Activated naive CD4-positive, alpha-beta T cell treated with anti-CD3 and anti-CD28 coated beads, Interleukin-2, amount 50 U/mL, for 24 hours (primary cell): Measurements from ENCODE around the gene TNFRSF8.
"Not testable (repeated sequence)": the region's sequence is repeated elsewhere in the genome, so short reads cannot be mapped to it uniquely, and the experiment has no call there.

Experiments used
- H3K27ac Mint-ChIP-seq: one replicate; pipeline ENCODE4 v1.8.0; 2021; ENCODE audit warnings: mild to moderate bottlenecking, mixed read lengths
- H3K27me3 Mint-ChIP-seq: one replicate; pipeline ENCODE4 v1.8.0; 2021; ENCODE audit warnings: mixed read lengths
- H3K36me3 Mint-ChIP-seq: one replicate; pipeline ENCODE4 v1.8.0; 2021; ENCODE audit warnings: mixed read lengths
- H3K4me1 Mint-ChIP-seq: one replicate; pipeline ENCODE4 v1.8.0; 2021; ENCODE audit warnings: mixed read lengths
- H3K4me3 Mint-ChIP-seq: one replicate; pipeline ENCODE4 v1.8.0; 2021; ENCODE audit warnings: mild to moderate bottlenecking, mixed read lengths
- H3K9me3 Mint-ChIP-seq: one replicate; pipeline ENCODE4 v1.8.0; 2021; ENCODE audit warnings: mixed read lengths

Gene TNFRSF8

GRCh38 chr1:12033441-12033840 lies 29.7 kb upstream of the TNFRSF8 start:
- H3K27ac Mint-ChIP-seq, H3K36me3 Mint-ChIP-seq, H3K9me3 Mint-ChIP-seq, H3K27me3 Mint-ChIP-seq, H3K4me1 Mint-ChIP-seq, H3K4me3 Mint-ChIP-seq: not testable (repeated sequence)

GRCh38 chr1:12034381-12034801 lies 28.7 kb upstream of the TNFRSF8 start:
- no peaks in the 10 kb centered on the region for H3K27me3 Mint-ChIP-seq
- no peak overlapping the region for H3K27ac Mint-ChIP-seq
- H3K4me1 Mint-ChIP-seq: no peaks in the 10 kb centered on the region
- no peaks in the 10 kb centered on the region for H3K9me3 Mint-ChIP-seq
- H3K36me3 Mint-ChIP-seq: no peaks in the 10 kb centered on the region
- no peak overlapping the region for H3K4me3 Mint-ChIP-seq

- Mint-ChIP-seq H3K27me3 (no peaks in the 10 kb centered on the region), H3K4me1 (no peaks in the 10 kb centered on the region), H3K27ac (no peak overlapping the region), H3K4me3 (no peak overlapping the region), H3K9me3 (no peaks in the 10 kb centered on the region), H3K36me3 (no peaks in the 10 kb centered on the region)
Measured at GRCh38 chr1:12035312-12035711, 27.8 kb upstream of the TNFRSF8 start.

- no peaks in the 10 kb centered on the region for H3K27me3 Mint-ChIP-seq
- H3K36me3 Mint-ChIP-seq: no peaks in the 10 kb centered on the region
- H3K4me3 Mint-ChIP-seq: no peak overlapping the region
- H3K4me1 Mint-ChIP-seq: no peaks in the 10 kb centered on the region
- no peak overlapping the region for H3K27ac Mint-ChIP-seq
- no peaks in the 10 kb centered on the region for H3K9me3 Mint-ChIP-seq
Measured at GRCh38 chr1:12037486-12038355, 25.4 kb upstream of the TNFRSF8 start.

GRCh38 chr1:12038356-12039163 lies 24.5 kb upstream of the TNFRSF8 start:
- H3K4me1 Mint-ChIP-seq: no peaks in the 10 kb centered on the region
- H3K36me3 Mint-ChIP-seq: no peaks in the 10 kb centered on the region
- H3K4me3 Mint-ChIP-seq: no peak overlapping the region
- no peaks in the 10 kb centered on the region for H3K9me3 Mint-ChIP-seq
- no peak overlapping the region for H3K27ac Mint-ChIP-seq
- no peaks in the 10 kb centered on the region for H3K27me3 Mint-ChIP-seq

GRCh38 chr1:12039164-12039525 lies 24.0 kb upstream of the TNFRSF8 start:
- Mint-ChIP-seq H3K27ac (no peak overlapping the region), H3K4me3 (no peak overlapping the region), H3K27me3 (no peaks in the 10 kb centered on the region), H3K4me1 (no peaks in the 10 kb centered on the region), H3K36me3 (no peaks in the 10 kb centered on the region), H3K9me3 (no peaks in the 10 kb centered on the region)

GRCh38 chr1:12039824-12040456 lies 23.2 kb upstream of the TNFRSF8 start:
- H3K4me3 Mint-ChIP-seq, H3K9me3 Mint-ChIP-seq, H3K36me3 Mint-ChIP-seq, H3K27me3 Mint-ChIP-seq, H3K4me1 Mint-ChIP-seq, H3K27ac Mint-ChIP-seq: not testable (repeated sequence)

DNA sequence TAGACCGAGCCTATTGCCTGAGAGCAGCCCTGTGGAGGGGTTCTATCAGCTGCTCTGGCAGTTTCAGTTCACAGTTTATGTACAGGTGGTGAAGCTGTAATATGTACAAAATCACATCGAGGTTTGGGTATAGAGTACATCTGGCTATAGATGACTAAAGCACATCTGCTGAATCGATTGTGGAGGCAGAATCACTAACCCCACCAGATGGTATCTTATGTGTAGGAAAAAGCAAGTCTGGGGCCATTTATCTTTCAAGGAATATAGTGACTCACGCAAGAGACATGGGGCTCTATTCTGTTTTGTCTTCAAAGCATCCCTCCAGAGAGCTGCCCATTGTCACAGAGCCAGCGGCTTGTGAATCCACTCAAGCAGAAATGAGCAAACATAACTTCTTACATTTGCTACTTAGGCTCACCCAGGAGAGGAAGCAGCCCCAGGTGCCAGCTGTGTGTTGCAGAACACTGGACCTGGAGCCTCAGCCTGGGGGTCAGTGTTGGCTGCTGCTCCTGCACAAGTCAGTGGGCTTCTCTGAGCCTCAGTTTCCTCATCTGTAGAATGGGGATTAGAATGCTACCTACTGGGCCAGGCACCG lies 22.5 kb upstream of the TNFRSF8 start:
- H3K4me3 Mint-ChIP-seq: no peak overlapping the region
- H3K9me3 Mint-ChIP-seq: no peaks in the 10 kb centered on the region
- H3K4me1 Mint-ChIP-seq: no peaks in the 10 kb centered on the region
- no peak overlapping the region for H3K27ac Mint-ChIP-seq
- H3K27me3 Mint-ChIP-seq: no peaks in the 10 kb centered on the region
- H3K36me3 Mint-ChIP-seq: no peaks in the 10 kb centered on the region

- H3K4me1 Mint-ChIP-seq, H3K27me3 Mint-ChIP-seq, H3K9me3 Mint-ChIP-seq, H3K36me3 Mint-ChIP-seq: not testable (repeated sequence)
- Mint-ChIP-seq H3K27ac (peak overlapping the region; percentile 59), H3K4me3 (peak overlapping the region; percentile 3)
Measured at GRCh38 chr1:12044187-12044877, 18.8 kb upstream of the TNFRSF8 start.

- no peaks in the 10 kb centered on the region for H3K4me1 Mint-ChIP-seq
- no peaks in the 10 kb centered on the region for H3K9me3 Mint-ChIP-seq
- no peaks in the 10 kb centered on the region for H3K36me3 Mint-ChIP-seq
- no peak overlapping the region for H3K4me3 Mint-ChIP-seq
- H3K27me3 Mint-ChIP-seq: no peaks in the 10 kb centered on the region
- no peak overlapping the region for H3K27ac Mint-ChIP-seq
Measured at GRCh38 chr1:12046749-12047119, 16.4 kb upstream of the TNFRSF8 start.

- Mint-ChIP-seq H3K27ac (no peak overlapping the region), H3K4me3 (no peak overlapping the region), H3K4me1 (no peaks in the 10 kb centered on the region), H3K9me3 (no peaks in the 10 kb centered on the region), H3K36me3 (no peaks in the 10 kb centered on the region), H3K27me3 (no peaks in the 10 kb centered on the region)
Measured at GRCh38 chr1:12047120-12047876, 15.8 kb upstream of the TNFRSF8 start.

DNA sequence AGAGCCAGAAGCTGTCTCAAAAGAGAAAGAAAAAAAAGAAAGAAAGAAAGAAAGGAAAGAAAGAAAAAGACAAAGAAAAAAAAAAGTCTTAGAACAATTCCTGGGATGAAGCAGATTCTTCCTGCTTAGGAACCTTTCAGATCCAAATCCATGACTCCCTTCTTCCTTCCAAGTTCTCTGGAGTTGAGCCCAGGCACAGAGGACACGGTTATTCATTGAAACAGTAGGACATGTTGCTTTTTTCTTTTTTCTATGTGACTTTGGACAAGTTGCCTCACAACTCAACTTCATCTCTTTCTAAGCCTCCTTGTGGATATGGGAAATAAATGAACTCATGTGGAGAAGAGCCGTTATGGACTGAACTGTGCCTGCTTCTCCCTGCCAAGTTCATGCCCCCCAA lies 14.7 kb upstream of the TNFRSF8 start:
- Mint-ChIP-seq H3K4me3 (no peak overlapping the region), H3K4me1 (no peaks in the 10 kb centered on the region), H3K27me3 (no peaks in the 10 kb centered on the region), H3K27ac (peak overlapping the region; percentile 79), H3K36me3 (no peaks in the 10 kb centered on the region), H3K9me3 (no peaks in the 10 kb centered on the region)

GRCh38 chr1:12049616-12050015 lies 13.5 kb upstream of the TNFRSF8 start:
- no peaks in the 10 kb centered on the region for H3K4me1 Mint-ChIP-seq
- H3K27me3 Mint-ChIP-seq: no peaks in the 10 kb centered on the region
- no peak overlapping the region for H3K4me3 Mint-ChIP-seq
- no peak overlapping the region for H3K27ac Mint-ChIP-seq
- H3K36me3 Mint-ChIP-seq: no peaks in the 10 kb centered on the region
- no peaks in the 10 kb centered on the region for H3K9me3 Mint-ChIP-seq

GRCh38 chr1:12051361-12051760 lies 11.7 kb upstream of the TNFRSF8 start:
- Mint-ChIP-seq H3K9me3 (no peaks in the 10 kb centered on the region), H3K4me1 (no peaks in the 10 kb centered on the region), H3K4me3 (no peak overlapping the region), H3K36me3 (no peaks in the 10 kb centered on the region), H3K27ac (no peak overlapping the region), H3K27me3 (no peaks in the 10 kb centered on the region)
